Measurements from ENCODE around the gene CYB561A3. TPM values are rescaled to one million over a fixed set of nuclear protein-coding genes. Genes with fewer than 3 reads are reported as not detected.

CYB561A3 gene
- total RNA-seq, 2 experiments from 2014 or later = 32.3 to 32.9 TPM

GRCh38 chr11:61340979-61341378, 20.7 kb downstream of the CYB561A3 start:
- POLR2A ChIA-PET = no interaction called here
- Mint-ChIP-seq H3K27ac (no peak overlapping the region), H3K4me3 (no peak overlapping the region), H3K27me3 (no peaks in the 10 kb centered on the region), H3K9me3 (no peaks in the 10 kb centered on the region), H3K4me1 (ENCODE audit: low read depth) (peaks cover 6% of the 10 kb centered on the region), H3K36me3 (peaks cover 24% of the 10 kb centered on the region)
- CTCF ChIA-PET = interaction anchor here (1.1 to 1.4 kb wide), 2 partner anchors 45 to 94 kb away, joined by 3 to 4 read pairs; no protein-coding TSS in a partner anchor
- DNase-seq = no peak
- intact Hi-C loops (cut with micrococcal nuclease) = no loop called here

GRCh38 chr11:61339490-61339878, 22.2 kb downstream of the CYB561A3 start:
- Mint-ChIP-seq H3K27me3 (no peaks in the 10 kb centered on the region), H3K27ac (no peak overlapping the region), H3K4me1 (ENCODE audit: low read depth) (peaks cover 12% of the 10 kb centered on the region), H3K9me3 (no peaks in the 10 kb centered on the region), H3K36me3 (peaks cover 23% of the 10 kb centered on the region), H3K4me3 (no peak overlapping the region)
- no peak for DNase-seq
- intact Hi-C loops (cut with micrococcal nuclease) = loop anchor here (10.0 kb wide), 1 partner anchor 425 kb away; the partner anchor contains the start of gene TMEM109
- ChIA-PET CTCF (interaction anchor here (0.6 to 7.7 kb wide), 2 partner anchors 43 to 220 kb away, joined by 3 to 310 read pairs; no protein-coding TSS in a partner anchor), POLR2A (no interaction called here)

- H3K4me3 Mint-ChIP-seq = no peak overlapping the region
- peaks cover 17% of the 10 kb centered on the region for H3K4me1 Mint-ChIP-seq (ENCODE audit: low read depth)
- peaks cover 23% of the 10 kb centered on the region for H3K36me3 Mint-ChIP-seq
- H3K27ac Mint-ChIP-seq = no peak overlapping the region
- ChIA-PET CTCF (interaction anchor here (0.6 to 7.7 kb wide), 4 partner anchors 18 to 220 kb away, joined by 3 to 310 read pairs (median 22); no protein-coding TSS in a partner anchor), POLR2A (no interaction called here)
- no peak for DNase-seq
- intact Hi-C loops (cut with micrococcal nuclease) = loop anchor here (10.0 kb wide), 1 partner anchor 424 kb away; the partner anchor contains the start of gene TMEM109
- no peaks in the 10 kb centered on the region for H3K9me3 Mint-ChIP-seq
- H3K27me3 Mint-ChIP-seq = no peaks in the 10 kb centered on the region
Observed at GRCh38 chr11:61338783-61339489, 22.7 kb downstream of the CYB561A3 start.

GRCh38 chr11:61337706-61338470, 23.8 kb downstream of the CYB561A3 start:
- peaks cover 27% of the 10 kb centered on the region for H3K36me3 Mint-ChIP-seq

GRCh38 chr11:61336171-61336935, 25.3 kb downstream of the CYB561A3 start:
- H3K36me3 Mint-ChIP-seq = peaks cover 23% of the 10 kb centered on the region
- POLR2A ChIA-PET = interaction anchor here (1.2 to 3.2 kb wide), 4 partner anchors 12 to 94 kb away, joined by 4 to 22 read pairs (median 10); partner anchors contain the start of genes CPSF7, CYB561A3, SDHAF2 and TMEM138
- CTCF ChIA-PET = interaction anchor here (0.6 to 7.7 kb wide), 46 partner anchors 9 to 498 kb away, joined by 3 to 310 read pairs (median 6); partner anchors contain the start of genes CPSF7, CYB561A3, SDHAF2 and TMEM138
- intact Hi-C loops (cut with micrococcal nuclease) = loop anchor here (1.0 to 10.0 kb wide), 4 partner anchors 26 to 422 kb away; partner anchors contain the start of genes TMEM109 and TMEM138
- DNase-seq = peak; percentile 88
- H3K27ac Mint-ChIP-seq = peak overlapping the region; percentile 97
- no peak overlapping the region for H3K4me3 Mint-ChIP-seq
- no peaks in the 10 kb centered on the region for H3K27me3 Mint-ChIP-seq
- peaks cover 35% of the 10 kb centered on the region for H3K4me1 Mint-ChIP-seq (ENCODE audit: low read depth)
- H3K9me3 Mint-ChIP-seq = no peaks in the 10 kb centered on the region

More at GRCh38 chr11:61337706-61338470, 23.8 kb downstream of the CYB561A3 start:
- ChIA-PET POLR2A (no interaction called here), CTCF (interaction anchor here (0.5 to 7.7 kb wide), 7 partner anchors 19 to 111 kb away, joined by 3 to 310 read pairs (median 11); no protein-coding TSS in a partner anchor)
- Mint-ChIP-seq H3K9me3 (no peaks in the 10 kb centered on the region), H3K27me3 (no peaks in the 10 kb centered on the region), H3K27ac (no peak overlapping the region), H3K4me3 (no peak overlapping the region), H3K4me1 (ENCODE audit: low read depth) (peaks cover 23% of the 10 kb centered on the region)
- intact Hi-C loops (cut with micrococcal nuclease) = loop anchor here (10.0 kb wide), 1 partner anchor 423 kb away; the partner anchor contains the start of gene TMEM109
- DNase-seq = no peak

GRCh38 chr11:61335355-61335710, 26.3 kb downstream of the CYB561A3 start:
- Mint-ChIP-seq H3K36me3 (peaks cover 21% of the 10 kb centered on the region), H3K9me3 (no peaks in the 10 kb centered on the region), H3K4me3 (no peak overlapping the region), H3K27ac (peak overlapping the region; percentile 97), H3K4me1 (ENCODE audit: low read depth) (peaks cover 42% of the 10 kb centered on the region), H3K27me3 (no peaks in the 10 kb centered on the region)
- ChIA-PET POLR2A (interaction anchor here (1.2 to 3.2 kb wide), 4 partner anchors 13 to 95 kb away, joined by 4 to 30 read pairs (median 10); partner anchors contain the start of genes CPSF7, CYB561A3, SDHAF2 and TMEM138), CTCF (interaction anchor here (0.8 to 7.7 kb wide), 16 partner anchors 8 to 419 kb away, joined by 3 to 310 read pairs (median 11); partner anchors contain the start of genes CPSF7, CYB561A3, SDHAF2 and TMEM138)
- no peak for DNase-seq
- intact Hi-C loops (cut with micrococcal nuclease) = loop anchor here (10.0 kb wide), 1 partner anchor 421 kb away; the partner anchor contains the start of gene TMEM109

- peaks cover 45% of the 10 kb centered on the region for H3K4me1 Mint-ChIP-seq (ENCODE audit: low read depth)
- H3K4me3 Mint-ChIP-seq = peak overlapping the region; percentile 97
- intact Hi-C loops (cut with micrococcal nuclease) = loop anchor here (10.0 kb wide), 1 partner anchor 420 kb away; the partner anchor contains the start of gene TMEM109
- ChIA-PET CTCF (interaction anchor here (0.8 to 7.7 kb wide), 10 partner anchors 13 to 101 kb away, joined by 3 to 310 read pairs (median 10); partner anchors contain the start of genes CPSF7, CYB561A3, SDHAF2 and TMEM138), POLR2A (interaction anchor here (1.2 to 3.2 kb wide), 7 partner anchors 17 to 95 kb away, joined by 3 to 30 read pairs (median 12); partner anchors contain the start of genes CPSF7, CYB561A3, SDHAF2 and TMEM138)
- peak; percentile 20 for DNase-seq
- no peaks in the 10 kb centered on the region for H3K27me3 Mint-ChIP-seq
- peaks cover 27% of the 10 kb centered on the region for H3K36me3 Mint-ChIP-seq
- no peaks in the 10 kb centered on the region for H3K9me3 Mint-ChIP-seq
- peak overlapping the region; percentile 97 for H3K27ac Mint-ChIP-seq
Observed at GRCh38 chr11:61334434-61335354, 27.0 kb downstream of the CYB561A3 start.

GRCh38 chr11:61333550-61334433, 27.9 kb downstream of the CYB561A3 start:
- H3K4me1 Mint-ChIP-seq (ENCODE audit: low read depth) = peaks cover 51% of the 10 kb centered on the region
- H3K4me3 Mint-ChIP-seq = peak overlapping the region; percentile 97
- peaks cover 31% of the 10 kb centered on the region for H3K36me3 Mint-ChIP-seq
- ChIA-PET POLR2A (interaction anchor here (1.0 to 3.2 kb wide), 9 partner anchors 14 to 96 kb away, joined by 3 to 30 read pairs (median 4); partner anchors contain the start of genes CPSF7, CYB561A3, SDHAF2 and TMEM138), CTCF (interaction anchor here (0.8 to 7.7 kb wide), 9 partner anchors 16 to 502 kb away, joined by 3 to 310 read pairs (median 5); partner anchors contain the start of genes CPSF7, CYB561A3, SDHAF2 and TMEM138)
- no peak for DNase-seq
- no peaks in the 10 kb centered on the region for H3K27me3 Mint-ChIP-seq
- intact Hi-C loops (cut with micrococcal nuclease) = loop anchor here (1.0 to 10.0 kb wide), 3 partner anchors 59 to 419 kb away; partner anchors contain the start of genes SDHAF2, TMEM109 and TMEM216
- no peaks in the 10 kb centered on the region for H3K9me3 Mint-ChIP-seq
- H3K27ac Mint-ChIP-seq = peak overlapping the region; percentile 97

Measured in activated CD4-positive, alpha-beta memory T cell treated with anti-CD3 and anti-CD28 coated beads for 36 hours (primary cell).